Stimulated activated naive CD8-positive, alpha-beta T cell treated with anti-CD3 and anti-CD28 coated beads, Interleukin-15, amount 100 ng/mL, for 72 hours (primary cell): ENCODE results near the gene SHISA9.

Source experiments
- ATAC-seq: fragments of 150-1000 bp; cut with Tn5 transposase; 2 replicates; pipeline ENCODE4 v1.10.0; 2021; ENCODE audit warnings: mild to moderate bottlenecking, moderate library complexity
- DNase-seq, 2 donors: peaks; one replicate each; pipeline ENCODE4 v3.0.0; 2021 to 2022
- H3K27ac Mint-ChIP-seq, 2 donors: one replicate each; pipeline ENCODE4 v1.8.0; 2022; ENCODE audit warnings: mild to moderate bottlenecking in 2 of 2, mixed read lengths in 2 of 2, moderate library complexity in 2 of 2
- H3K27me3 Mint-ChIP-seq: one replicate; pipeline ENCODE4 v1.8.0; 2022; ENCODE audit warnings: mixed read lengths
- H3K4me1 Mint-ChIP-seq: one replicate; pipeline ENCODE4 v1.8.0; 2022; ENCODE audit warnings: mild to moderate bottlenecking, mixed read lengths
- H3K4me3 Mint-ChIP-seq, 2 donors: one replicate each; pipeline ENCODE4 v1.8.0; 2022; ENCODE audit warnings: mild to moderate bottlenecking in 2 of 2, mixed read lengths in 2 of 2, moderate library complexity in 1 of 2
- H3K9me3 Mint-ChIP-seq, 2 donors: one replicate each; pipeline ENCODE4 v1.8.0; 2022; ENCODE audit warnings: mixed read lengths in 2 of 2

SHISA9 gene

DNA sequence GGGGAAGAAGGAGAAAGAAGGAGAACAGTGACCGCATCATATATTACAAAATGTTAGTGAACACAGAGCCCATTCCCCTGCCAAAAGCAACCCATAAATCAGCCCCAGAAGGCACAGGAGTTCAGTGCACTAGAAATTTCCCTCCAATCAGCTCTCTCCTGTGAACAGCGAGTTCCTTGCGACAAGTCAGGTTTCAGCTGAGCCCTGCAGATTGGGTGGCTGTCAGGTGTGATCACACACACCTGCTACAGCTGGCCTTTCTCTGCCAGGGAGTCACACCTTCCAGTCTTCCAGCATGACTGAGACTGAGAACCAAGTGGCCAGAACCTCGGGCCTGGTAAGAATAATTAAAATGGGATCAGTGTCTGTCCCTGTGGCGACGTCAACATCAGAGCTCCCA lies 60.2 kb downstream of the SHISA9 start:
- Mint-ChIP-seq H3K4me1 (no peaks in the 10 kb centered on the region), H3K4me3 (no peak overlapping the region), H3K9me3 (peaks cover 0 to 26% of the 10 kb centered on the region in 2 donors), H3K27me3 (no peaks in the 10 kb centered on the region), H3K27ac (peak overlapping the region in 1 of 2 donors; percentile 48)
- DNase-seq = no peak
- no peak for ATAC-seq

DNA sequence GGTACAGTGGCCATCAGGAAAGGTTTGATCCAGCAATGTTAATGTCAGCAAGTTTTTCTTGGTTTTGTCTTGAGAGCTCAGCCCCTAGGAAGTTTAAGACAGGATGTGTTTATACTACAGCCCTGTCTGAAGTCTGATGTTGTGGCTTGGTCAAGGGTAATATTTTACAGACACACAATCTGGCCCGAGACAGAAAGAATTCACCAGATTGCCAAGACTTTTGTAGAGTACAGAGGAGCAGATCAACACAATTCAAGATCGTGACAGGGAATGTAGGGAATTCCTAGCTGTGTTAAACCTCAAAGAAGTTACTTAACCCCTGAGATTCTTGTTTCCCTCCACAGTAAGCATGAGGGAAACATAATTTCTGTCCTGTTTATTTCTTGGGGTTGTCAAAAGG lies 63.1 kb downstream of the SHISA9 start:
- H3K4me3 Mint-ChIP-seq = no peak overlapping the region
- no peaks in the 10 kb centered on the region for H3K27me3 Mint-ChIP-seq
- H3K27ac Mint-ChIP-seq = no peak overlapping the region
- DNase-seq = no peak
- no peaks in the 10 kb centered on the region for H3K4me1 Mint-ChIP-seq
- no peak for ATAC-seq
- H3K9me3 Mint-ChIP-seq = peaks cover 0 to 19% of the 10 kb centered on the region in 2 donors

DNA sequence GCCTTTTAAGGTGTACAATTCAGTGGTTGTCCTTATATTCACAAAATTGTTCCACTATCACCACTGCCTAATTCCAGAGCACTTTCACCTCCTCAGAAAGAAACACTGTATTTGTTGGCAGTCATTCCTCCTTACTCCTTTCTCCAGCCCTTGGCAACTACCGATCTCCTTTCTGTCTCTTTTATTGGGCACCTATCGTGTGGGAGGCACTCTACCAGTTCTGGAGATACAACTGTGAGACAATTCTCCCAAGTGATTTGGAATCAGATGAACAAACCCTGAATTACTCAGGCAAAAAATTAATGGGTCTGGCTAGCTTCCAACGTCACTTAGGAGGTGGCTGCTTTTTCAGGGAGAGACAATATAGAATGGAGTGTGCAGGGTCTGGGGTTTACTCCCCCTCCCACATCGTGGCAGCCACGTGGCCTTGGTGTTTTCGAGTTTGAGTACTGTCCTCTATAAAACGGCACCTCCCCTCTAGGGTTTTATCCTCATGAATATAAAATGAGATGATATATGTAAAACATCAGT lies 63.9 kb downstream of the SHISA9 start:
- H3K27ac Mint-ChIP-seq = no peak overlapping the region
- no peak overlapping the region for H3K4me3 Mint-ChIP-seq
- H3K4me1 Mint-ChIP-seq = no peaks in the 10 kb centered on the region
- DNase-seq = no peak
- peaks cover 0 to 19% of the 10 kb centered on the region in 2 donors for H3K9me3 Mint-ChIP-seq
- ATAC-seq = no peak
- no peaks in the 10 kb centered on the region for H3K27me3 Mint-ChIP-seq

DNA sequence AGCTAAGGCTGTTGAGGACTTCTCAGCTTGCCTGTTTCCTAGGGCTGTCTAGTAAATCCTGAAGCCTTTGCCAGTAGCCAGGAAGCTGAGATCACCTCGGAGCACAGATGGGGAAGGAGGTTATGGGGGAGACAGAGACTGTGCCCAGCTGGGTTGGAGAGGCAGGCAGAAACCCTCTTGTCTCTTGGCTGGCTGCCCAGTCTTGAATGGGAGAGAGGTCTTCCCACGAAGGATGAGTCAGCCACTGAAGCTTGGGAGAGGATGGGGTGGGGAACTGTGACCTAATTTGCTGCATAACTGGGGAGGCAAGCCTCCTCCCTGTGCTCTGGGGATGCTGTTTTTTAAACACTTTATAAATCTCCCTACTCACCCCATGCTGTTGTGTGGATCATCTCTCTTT lies 69.8 kb downstream of the SHISA9 start:
- Mint-ChIP-seq H3K27me3 (peaks cover 11% of the 10 kb centered on the region), H3K9me3 (no peaks in the 10 kb centered on the region), H3K4me3 (no peak overlapping the region), H3K4me1 (no peaks in the 10 kb centered on the region), H3K27ac (no peak overlapping the region)
- no peak for DNase-seq
- ATAC-seq = no peak

DNA sequence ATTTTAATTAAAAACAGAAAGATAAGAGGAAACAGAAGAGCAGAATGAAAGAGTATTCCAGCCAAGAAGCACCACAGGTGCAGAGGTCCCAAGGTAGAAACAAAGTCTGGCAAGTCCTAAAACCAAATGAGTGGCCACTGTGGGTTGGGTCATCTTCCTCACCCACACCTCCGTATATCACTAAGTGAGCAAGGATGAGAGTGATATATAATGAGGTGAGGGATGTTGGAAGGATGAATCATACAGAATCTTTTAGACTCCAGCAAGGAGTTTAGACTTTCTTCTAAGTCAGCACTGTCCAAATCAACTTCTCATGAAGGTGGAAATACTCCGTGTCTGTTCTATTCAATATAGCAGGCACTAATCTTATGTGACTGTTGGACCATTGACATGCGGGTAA lies 70.8 kb downstream of the SHISA9 start:
- Mint-ChIP-seq H3K9me3 (peaks cover 0 to 9% of the 10 kb centered on the region in 2 donors), H3K4me1 (no peaks in the 10 kb centered on the region), H3K4me3 (no peak overlapping the region), H3K27ac (no peak overlapping the region), H3K27me3 (peaks cover 11% of the 10 kb centered on the region)
- ATAC-seq (no peak), DNase-seq (no peak)

DNA sequence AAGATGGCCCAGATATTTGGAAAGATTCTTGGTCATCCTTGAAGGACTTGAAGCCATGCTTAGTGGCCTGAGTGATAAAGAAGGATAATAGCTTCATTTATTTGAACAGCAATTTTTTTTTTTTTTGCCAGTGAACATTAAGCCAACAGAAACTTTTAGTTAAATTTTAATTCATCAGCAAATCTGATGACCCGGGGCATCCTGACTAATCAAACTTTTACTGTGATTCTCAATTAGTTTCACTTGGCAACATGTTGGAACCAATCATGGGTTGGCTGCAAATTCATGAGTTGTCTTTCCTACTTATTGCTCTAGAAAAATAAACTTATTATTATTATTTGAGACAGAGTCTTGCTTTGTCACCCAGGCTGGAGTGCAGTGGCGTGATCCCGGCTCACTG lies 74.4 kb downstream of the SHISA9 start:
- Mint-ChIP-seq H3K4me1 (no peaks in the 10 kb centered on the region), H3K9me3 (peaks cover 8 to 9% of the 10 kb centered on the region in 2 donors), H3K4me3 (no peak overlapping the region), H3K27me3 (peaks cover 11% of the 10 kb centered on the region), H3K27ac (no peak overlapping the region)
- ATAC-seq (no peak), DNase-seq (no peak)

DNA sequence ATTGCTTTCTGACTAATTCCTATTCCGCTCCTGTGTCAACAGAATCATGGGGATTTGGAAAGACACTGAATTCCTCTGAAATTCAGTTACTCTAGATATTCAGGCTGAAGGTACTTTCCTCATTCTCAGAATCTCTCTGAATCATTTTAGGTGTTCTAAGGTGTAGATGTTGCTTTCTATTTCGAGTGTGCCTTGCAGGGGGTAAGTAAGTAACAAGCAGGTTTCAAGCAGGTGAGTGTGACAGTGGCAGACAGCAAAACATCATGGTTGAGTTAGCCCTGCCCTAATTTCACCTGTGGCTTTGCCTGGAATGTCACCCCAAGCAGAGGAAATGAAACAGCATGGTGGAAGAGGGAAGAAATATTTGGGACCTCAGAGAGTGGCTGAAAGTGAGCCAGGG lies 75.1 kb downstream of the SHISA9 start:
- H3K9me3 Mint-ChIP-seq = peaks cover 12 to 15% of the 10 kb centered on the region in 2 donors
- ATAC-seq = no peak
- no peak for DNase-seq
- H3K4me1 Mint-ChIP-seq = no peaks in the 10 kb centered on the region
- H3K4me3 Mint-ChIP-seq = no peak overlapping the region
- peaks cover 4% of the 10 kb centered on the region for H3K27me3 Mint-ChIP-seq
- H3K27ac Mint-ChIP-seq = no peak overlapping the region

DNA sequence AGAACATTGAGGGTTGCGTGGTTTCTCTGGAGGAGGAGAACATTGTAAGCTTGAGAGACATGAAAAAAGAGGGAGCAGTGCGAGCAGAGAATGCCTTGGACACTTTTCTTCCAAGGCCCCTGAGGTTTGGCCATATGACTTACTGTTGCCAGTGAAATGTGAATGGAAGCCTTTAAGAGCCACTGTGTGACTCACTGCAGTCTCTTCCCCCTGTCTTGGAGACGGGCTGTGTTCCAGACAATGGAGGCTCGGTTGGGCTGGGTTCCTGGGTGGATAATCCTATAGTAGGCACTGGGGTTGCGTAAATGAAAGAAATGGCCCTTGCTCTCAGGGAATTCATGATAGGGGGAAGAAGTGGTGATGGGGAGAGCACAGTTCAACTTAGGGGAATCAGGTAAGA lies 75.5 kb downstream of the SHISA9 start:
- no peak overlapping the region for H3K4me3 Mint-ChIP-seq
- no peak for DNase-seq
- no peaks in the 10 kb centered on the region for H3K27me3 Mint-ChIP-seq

DNA sequence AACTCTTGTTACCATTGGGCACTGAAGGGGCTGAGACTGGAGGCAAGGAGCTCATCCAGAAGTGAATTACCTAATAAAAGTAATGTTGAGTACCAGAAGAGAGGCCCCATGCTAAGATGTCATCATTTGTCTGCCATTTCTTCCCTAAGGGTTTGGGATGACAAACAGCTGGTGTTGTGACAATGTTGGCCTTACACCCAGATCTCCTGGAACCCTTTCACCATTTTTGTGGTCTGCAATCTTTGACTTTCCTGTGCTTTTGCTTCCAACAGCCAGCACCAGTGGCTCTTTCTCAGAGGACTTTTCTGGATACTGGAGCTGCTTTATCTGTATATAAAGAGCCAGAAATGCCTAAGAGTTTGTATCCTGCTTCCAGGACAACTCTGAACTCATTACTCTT lies 84.1 kb downstream of the SHISA9 start:
- peaks cover 7 to 39% of the 10 kb centered on the region in 2 donors for H3K9me3 Mint-ChIP-seq
- ATAC-seq (no peak), DNase-seq (no peak)
- H3K27ac Mint-ChIP-seq = no peak overlapping the region
- no peak overlapping the region for H3K4me3 Mint-ChIP-seq
- no peaks in the 10 kb centered on the region for H3K4me1 Mint-ChIP-seq
- peaks cover 8% of the 10 kb centered on the region for H3K27me3 Mint-ChIP-seq

More for the DNA sequence above, 75.5 kb downstream of the SHISA9 start:
- H3K4me1 Mint-ChIP-seq = no peaks in the 10 kb centered on the region
- no peak overlapping the region for H3K27ac Mint-ChIP-seq
- peaks cover 15 to 18% of the 10 kb centered on the region in 2 donors for H3K9me3 Mint-ChIP-seq
- no peak for ATAC-seq

DNA sequence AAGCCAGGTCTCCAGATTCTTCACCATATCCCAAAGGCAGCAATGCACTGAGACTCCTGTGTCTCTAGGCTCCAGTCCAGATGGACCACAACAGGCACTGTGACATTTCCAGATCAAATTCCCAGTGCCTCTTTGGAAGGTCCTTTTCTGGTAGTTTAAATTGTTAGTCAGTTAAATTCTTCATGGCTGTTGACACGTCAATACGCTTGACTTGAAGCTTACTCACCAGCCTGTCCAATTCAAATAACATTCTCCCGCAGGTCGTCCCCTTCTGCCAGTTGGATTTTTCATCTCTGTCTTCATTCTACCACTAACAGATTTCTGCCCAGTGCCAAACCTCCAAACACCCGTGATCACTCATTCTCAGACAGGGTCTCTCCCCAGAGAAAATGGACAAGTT lies 86.7 kb downstream of the SHISA9 start:
- ATAC-seq = no peak
- H3K4me1 Mint-ChIP-seq = no peaks in the 10 kb centered on the region
- no peak for DNase-seq
- peaks cover 8% of the 10 kb centered on the region for H3K27me3 Mint-ChIP-seq
- H3K4me3 Mint-ChIP-seq = no peak overlapping the region
- H3K27ac Mint-ChIP-seq = no peak overlapping the region
- peaks cover 0 to 30% of the 10 kb centered on the region in 2 donors for H3K9me3 Mint-ChIP-seq

DNA sequence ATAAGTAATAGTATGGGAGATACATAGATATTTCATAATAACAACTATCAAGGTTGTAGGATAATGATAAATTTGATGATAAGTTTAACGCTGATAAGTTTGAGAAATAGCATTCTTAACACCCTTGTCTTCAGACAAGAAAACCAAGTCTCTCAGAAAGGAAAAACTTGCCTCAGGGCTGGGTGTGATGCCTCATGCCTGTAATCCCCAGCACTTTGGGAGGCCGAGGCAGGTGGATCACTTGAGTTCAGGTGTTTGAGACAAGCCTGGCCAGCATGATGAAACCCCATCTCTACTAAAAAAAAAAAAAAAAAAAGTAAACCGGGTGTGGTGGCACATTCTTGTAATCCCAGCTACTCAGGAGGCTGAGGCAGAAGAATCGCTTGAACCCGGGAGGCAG lies 90.7 kb downstream of the SHISA9 start:
- no peak for DNase-seq
- Mint-ChIP-seq H3K9me3 (peaks cover 0 to 15% of the 10 kb centered on the region in 2 donors), H3K4me1 (no peaks in the 10 kb centered on the region), H3K4me3 (no peak overlapping the region), H3K27ac (no peak overlapping the region), H3K27me3 (peaks cover 8% of the 10 kb centered on the region)
- ATAC-seq = no peak

DNA sequence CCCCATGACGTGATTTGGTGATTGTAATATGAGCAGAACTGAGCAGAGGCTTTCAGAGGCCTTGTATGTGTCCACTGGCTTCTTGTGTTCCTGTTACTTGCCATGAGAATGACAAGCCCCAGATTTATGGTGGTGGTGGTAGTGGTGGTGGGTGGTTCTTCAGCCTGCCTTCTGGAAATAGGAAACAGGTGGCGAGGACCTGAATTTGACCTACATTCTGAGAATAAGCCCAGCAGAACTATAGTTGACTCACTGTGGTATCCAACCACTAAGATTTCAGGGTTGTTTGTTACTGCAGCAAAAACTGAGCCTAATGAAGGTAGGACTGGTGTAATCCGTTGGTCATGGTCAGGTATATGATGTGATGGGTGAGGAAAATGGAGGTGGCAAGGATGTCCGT lies 93.0 kb downstream of the SHISA9 start:
- no peak for ATAC-seq
- Mint-ChIP-seq H3K9me3 (peaks cover 0 to 8% of the 10 kb centered on the region in 2 donors), H3K4me3 (no peak overlapping the region)

DNA sequence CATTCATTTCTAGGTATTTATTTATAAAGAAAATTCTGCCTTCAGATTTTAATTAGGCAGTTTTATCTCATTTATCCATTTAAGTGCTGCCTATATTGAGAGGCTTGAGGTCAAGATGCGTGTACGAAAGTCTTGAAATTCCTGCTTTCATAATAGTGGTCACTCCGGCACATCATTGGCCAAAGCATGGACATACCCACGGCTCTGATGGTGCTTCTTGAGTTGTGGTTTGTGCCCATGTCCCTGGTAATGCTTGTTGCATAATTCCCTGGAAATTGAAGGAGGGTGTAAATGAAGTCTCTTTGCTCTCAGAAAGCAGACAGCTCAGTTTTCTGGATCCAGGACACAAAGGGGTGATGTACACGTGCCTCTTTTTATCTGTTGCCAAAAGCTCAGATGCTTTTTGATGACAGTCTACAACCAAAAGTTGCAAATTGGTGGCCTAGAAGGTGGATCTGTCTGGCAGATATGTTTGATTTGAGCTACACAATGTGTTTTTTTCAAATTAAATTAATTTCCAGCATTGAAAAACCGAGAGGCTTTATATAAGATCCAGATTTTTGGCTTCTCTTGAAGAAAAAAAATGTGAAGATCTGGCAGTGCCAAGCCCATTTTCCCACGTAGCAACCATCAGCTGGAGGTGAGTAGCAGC lies 94.4 kb downstream of the SHISA9 start:
- no peaks in the 10 kb centered on the region for H3K4me1 Mint-ChIP-seq
- ATAC-seq (no peak), DNase-seq (no peak)
- no peak overlapping the region for H3K27ac Mint-ChIP-seq
- H3K27me3 Mint-ChIP-seq = no peaks in the 10 kb centered on the region
- no peaks in the 10 kb centered on the region for H3K9me3 Mint-ChIP-seq
- H3K4me3 Mint-ChIP-seq = no peak overlapping the region

More for the DNA sequence above, 93.0 kb downstream of the SHISA9 start:
- no peak for DNase-seq
- Mint-ChIP-seq H3K4me1 (no peaks in the 10 kb centered on the region), H3K27me3 (peaks cover 8% of the 10 kb centered on the region), H3K27ac (no peak overlapping the region)

DNA sequence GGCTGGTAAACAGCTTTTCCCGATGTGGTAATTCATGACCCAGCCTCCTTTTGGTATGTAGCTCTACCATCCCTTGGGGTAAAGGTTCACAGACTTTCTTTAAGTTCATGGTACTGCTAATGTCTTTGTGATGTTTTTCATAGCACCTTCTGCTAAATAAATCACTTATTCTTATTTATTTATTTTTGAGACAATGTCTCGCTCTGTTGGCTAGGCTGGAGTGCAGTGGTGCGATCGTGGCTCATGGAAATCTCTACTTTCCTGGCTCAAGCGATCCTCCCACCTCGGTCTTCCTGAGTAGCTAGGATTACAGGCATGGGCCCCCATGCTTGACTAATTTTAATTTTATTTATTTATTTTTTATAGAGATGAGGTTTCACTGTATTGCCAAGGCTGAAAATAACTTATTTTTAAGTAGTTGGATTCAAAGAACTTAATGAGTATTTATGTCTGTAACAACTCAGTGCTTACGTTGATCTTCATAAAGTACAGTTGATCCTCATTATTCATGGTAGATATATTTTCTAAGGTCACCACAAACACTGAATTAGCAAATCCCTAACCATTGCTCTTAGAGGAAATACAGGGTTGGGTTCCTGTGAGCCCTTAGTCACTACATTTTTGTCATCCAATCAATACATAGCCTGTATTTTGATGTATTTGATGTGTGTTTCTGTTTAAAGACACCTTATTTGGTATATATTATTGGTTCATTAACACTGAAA lies 97.1 kb downstream of the SHISA9 start:
- Mint-ChIP-seq H3K27ac (no peak overlapping the region), H3K4me1 (no peaks in the 10 kb centered on the region), H3K27me3 (peaks cover 7% of the 10 kb centered on the region), H3K9me3 (no peaks in the 10 kb centered on the region), H3K4me3 (no peak overlapping the region)
- DNase-seq = no peak
- no peak for ATAC-seq

DNA sequence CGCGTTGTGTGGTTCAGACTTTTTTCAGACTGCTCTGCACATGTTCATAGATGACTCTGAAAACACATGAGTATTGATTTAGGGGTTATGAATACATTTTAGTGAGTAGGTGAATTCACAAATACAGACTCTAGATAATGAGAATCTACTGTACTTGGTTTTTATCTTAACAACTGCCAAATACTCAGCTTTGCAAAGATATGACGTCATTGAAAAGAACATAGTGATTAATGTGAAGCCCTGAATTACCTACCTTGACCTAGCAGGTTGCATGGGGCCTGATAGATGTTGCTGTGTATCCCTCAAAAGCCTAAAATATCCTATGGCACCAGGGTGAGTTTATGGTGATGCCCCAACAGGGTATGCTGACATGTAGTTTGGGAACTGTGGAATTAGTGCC lies 98.0 kb downstream of the SHISA9 start:
- no peak overlapping the region for H3K27ac Mint-ChIP-seq
- ATAC-seq = no peak
- peaks cover 2 to 6% of the 10 kb centered on the region in 2 donors for H3K9me3 Mint-ChIP-seq
- H3K4me3 Mint-ChIP-seq = no peak overlapping the region
- H3K27me3 Mint-ChIP-seq = peaks cover 7% of the 10 kb centered on the region
- H3K4me1 Mint-ChIP-seq = no peaks in the 10 kb centered on the region
- DNase-seq = no peak

DNA sequence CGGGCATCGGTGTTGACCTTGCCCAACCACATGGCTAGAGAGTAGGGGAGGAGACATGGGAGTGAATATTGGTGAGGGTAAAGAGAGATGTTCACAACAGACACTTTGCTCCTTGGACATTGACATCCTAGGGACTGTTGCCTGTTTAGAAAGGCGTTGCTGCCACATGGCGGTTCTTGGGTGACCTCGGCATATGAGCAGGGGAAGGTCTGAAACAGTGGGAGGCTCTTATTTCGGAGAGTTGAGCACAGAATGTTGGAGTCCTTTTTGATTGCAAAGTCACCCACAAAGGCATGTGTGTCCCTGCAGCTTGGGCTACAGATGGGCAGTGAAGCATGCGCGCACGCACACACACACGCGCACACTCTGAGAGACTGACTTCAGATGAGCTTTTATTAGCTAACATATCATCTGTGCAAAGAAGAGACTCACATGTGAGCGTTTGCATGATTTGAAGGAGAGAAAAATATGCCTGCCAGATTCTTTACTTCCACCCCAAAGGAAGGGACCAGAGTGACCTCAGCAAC lies 104.4 kb downstream of the SHISA9 start:
- DNase-seq = no peak
- Mint-ChIP-seq H3K27me3 (peaks cover 7% of the 10 kb centered on the region), H3K27ac (no peak overlapping the region), H3K9me3 (peaks cover 19 to 20% of the 10 kb centered on the region in 2 donors), H3K4me3 (no peak overlapping the region), H3K4me1 (no peaks in the 10 kb centered on the region)
- ATAC-seq = no peak
